GM12878 (cell line): ENCODE results near the gene LEFTY1. TPM values are rescaled to one million over a fixed set of nuclear protein-coding genes. Genes with fewer than 3 reads are reported as not detected.

Source experiments
- ASH2L ChIP-seq: fragments of 300-600, 200-600 bp; sonication (generic); IDR thresholded peaks from 2 replicates; pipeline ENCODE4 v1.6.1; 2017; ENCODE audit warnings: low read depth, mild to moderate bottlenecking, borderline replicate concordance
- ATF7 ChIP-seq: fragments of 450-650 bp; IDR thresholded peaks from 2 replicates; pipeline ENCODE4 v1.6.1; 2016; ENCODE audit warnings: low read depth, mild to moderate bottlenecking
- BACH1 ChIP-seq: fragments of 450-650 bp; IDR thresholded peaks from 2 replicates; pipeline ENCODE4 v1.6.1; 2017; ENCODE audit warnings: mild to moderate bottlenecking, borderline replicate concordance
- CBX5 ChIP-seq: sonication (generic); IDR thresholded peaks from 2 replicates; pipeline ENCODE4 v1.6.1; 2016; ENCODE audit warnings: low read depth, moderate library complexity, mild to moderate bottlenecking, inconsistent platforms
- CREM ChIP-seq: IDR thresholded peaks from 2 replicates; pipeline ENCODE4 v1.6.1; 2014; ENCODE audit warnings: antibody characterized with exemption, low read depth
- GATAD2B ChIP-seq: fragments of 450-650 bp; conservative IDR thresholded peaks from 2 replicates; pipeline ENCODE4 v1.6.1; 2017; ENCODE audit warnings: low read depth, mild to moderate bottlenecking, moderate library complexity
- IKZF1 ChIP-seq: fragments of 450-650 bp; conservative IDR thresholded peaks from 2 replicates; pipeline ENCODE4 v1.6.1; 2017; ENCODE audit warnings: antibody characterized with exemption, mild to moderate bottlenecking
- MEF2B ChIP-seq: fragments of 450-650 bp; IDR thresholded peaks from 2 replicates; pipeline ENCODE4 v1.6.1; 2018; ENCODE audit warnings: mild to moderate bottlenecking, moderate library complexity; ENCODE audit not compliant: partially characterized antibody, poor library complexity, severe bottlenecking
- MYB ChIP-seq: fragments of 150-350 bp; IDR thresholded peaks from 2 replicates; pipeline ENCODE4 v1.6.1; 2014; ENCODE audit warnings: mild to moderate bottlenecking, low read depth, low read length, borderline replicate concordance
- NRF1 ChIP-seq: conservative IDR thresholded peaks from 2 replicates; pipeline ENCODE4 v1.6.1; 2011; ENCODE audit warnings: mild to moderate bottlenecking, low read depth, low read length, improper control_type of control experiment
- PML ChIP-seq: IDR thresholded peaks from 2 replicates; pipeline ENCODE4 v1.6.1; 2012; ENCODE audit warnings: low read length, inconsistent platforms
- SRF ChIP-seq, 2 experiments: IDR thresholded peaks; 2 replicates each; pipeline ENCODE4 v1.6.1; 2011; ENCODE audit warnings: low read depth in 2 of 2, low read length in 2 of 2, mild to moderate bottlenecking in 1 of 2, moderate library complexity in 1 of 2
- polyA plus RNA-seq, 11 experiments: library from polyadenylated mRNA; depleted of rRNA in 4 of 11; unstranded in 6 of 11; stranded (reverse) in 5 of 11; fragments of >200 nt; fragmentation: Nextera tagmentation in 4 of 11; fragmentation: Illumina TruSeq in 1 of 11; extraction: Ambion mirVana in 4 of 11; extraction: Trizol in 1 of 11; gene quantifications; 1 replicate in 1 of 11; 2 replicates in 10 of 11; pipeline versions ENCODE4 v1.2.1 to v1.2.3, GENCODE V29; 2011 to 2016; ENCODE audit warnings: inconsistent platforms in 2 of 11, missing spikeins in 2 of 11, low read depth in 1 of 11
- total RNA-seq, 4 experiments: library from RNA; depleted of rRNA in 3 of 4; stranded (reverse); fragments of >200 nt in 3 of 4; fragmentation: Illumina TruSeq in 1 of 4; extraction: Trizol in 1 of 4; gene quantifications; 2 replicates each; pipeline versions ENCODE4 v1.2.1 to v1.2.3, GENCODE V29; 2013 to 2021
- TF ChIP-seq, protein P1 (sequence below): fragments of 150-350 bp; IDR thresholded peaks from 2 replicates; pipeline ENCODE4 v1.6.1; 2016; ENCODE audit warnings: low read depth, low read length
- TF ChIP-seq, protein P2 (sequence below): fragments of 450-650 bp; IDR thresholded peaks from 2 replicates; pipeline ENCODE4 v1.6.1; 2017; ENCODE audit warnings: mild to moderate bottlenecking, moderate library complexity
- TF ChIP-seq, protein P3 (sequence below): fragments of 450-650 bp; conservative IDR thresholded peaks from 2 replicates; pipeline ENCODE4 v1.6.1; 2017; ENCODE audit warnings: mild to moderate bottlenecking, moderate library complexity
- TF ChIP-seq, protein P4 (sequence below): fragments of 450-650 bp; IDR thresholded peaks from 2 replicates; pipeline ENCODE4 v1.6.1; 2018; ENCODE audit warnings: mild to moderate bottlenecking, low read depth, moderate library complexity; ENCODE audit not compliant: partially characterized antibody

The LEFTY1 gene
- total and polyA plus RNA-seq, 10 of the 15 experiments (the other 5 are each of a cell fraction or from before 2014, with no cell fraction given): 0.06 TPM; not detected in 8

DNA sequence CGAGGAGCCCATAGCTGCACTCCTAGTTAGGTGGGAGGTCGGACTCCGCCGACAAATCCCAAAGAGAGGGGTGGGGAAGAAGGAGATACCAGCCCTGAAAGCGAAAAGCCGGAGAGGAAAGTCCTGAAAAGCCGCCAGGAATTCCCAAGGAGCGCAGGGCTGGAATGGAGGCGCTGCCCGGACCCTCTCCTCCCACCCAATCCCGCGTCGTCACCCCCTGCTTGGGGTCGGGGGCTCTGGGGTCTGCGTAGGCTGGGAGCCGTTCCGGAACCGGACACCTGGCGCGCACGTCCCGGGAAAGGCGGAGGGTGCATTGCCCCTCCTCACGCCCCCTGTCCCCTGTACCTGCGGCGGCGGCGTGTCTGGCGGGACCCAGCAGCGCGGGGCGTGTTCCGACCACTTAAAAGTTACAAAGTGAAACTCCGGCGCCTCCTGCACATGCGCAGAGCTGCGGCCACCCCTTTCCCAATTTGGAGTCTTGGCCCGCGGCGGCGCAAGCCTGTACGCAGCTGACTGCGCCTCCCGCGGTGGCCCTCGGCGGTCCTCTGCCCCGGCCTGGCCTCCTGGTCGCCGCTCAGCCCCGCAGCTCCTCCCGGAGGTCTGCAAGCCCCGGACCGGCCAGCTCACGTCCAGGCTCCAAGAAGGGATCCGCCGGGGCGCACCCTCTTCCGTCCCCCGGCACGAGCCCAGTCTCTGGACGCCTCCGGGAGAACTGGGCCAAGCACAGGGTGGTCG lies 6.8 kb downstream of the LEFTY1 start, which contains the start of gene TMEM63A (continued):
- TF ChIP-seq, protein P1, sequence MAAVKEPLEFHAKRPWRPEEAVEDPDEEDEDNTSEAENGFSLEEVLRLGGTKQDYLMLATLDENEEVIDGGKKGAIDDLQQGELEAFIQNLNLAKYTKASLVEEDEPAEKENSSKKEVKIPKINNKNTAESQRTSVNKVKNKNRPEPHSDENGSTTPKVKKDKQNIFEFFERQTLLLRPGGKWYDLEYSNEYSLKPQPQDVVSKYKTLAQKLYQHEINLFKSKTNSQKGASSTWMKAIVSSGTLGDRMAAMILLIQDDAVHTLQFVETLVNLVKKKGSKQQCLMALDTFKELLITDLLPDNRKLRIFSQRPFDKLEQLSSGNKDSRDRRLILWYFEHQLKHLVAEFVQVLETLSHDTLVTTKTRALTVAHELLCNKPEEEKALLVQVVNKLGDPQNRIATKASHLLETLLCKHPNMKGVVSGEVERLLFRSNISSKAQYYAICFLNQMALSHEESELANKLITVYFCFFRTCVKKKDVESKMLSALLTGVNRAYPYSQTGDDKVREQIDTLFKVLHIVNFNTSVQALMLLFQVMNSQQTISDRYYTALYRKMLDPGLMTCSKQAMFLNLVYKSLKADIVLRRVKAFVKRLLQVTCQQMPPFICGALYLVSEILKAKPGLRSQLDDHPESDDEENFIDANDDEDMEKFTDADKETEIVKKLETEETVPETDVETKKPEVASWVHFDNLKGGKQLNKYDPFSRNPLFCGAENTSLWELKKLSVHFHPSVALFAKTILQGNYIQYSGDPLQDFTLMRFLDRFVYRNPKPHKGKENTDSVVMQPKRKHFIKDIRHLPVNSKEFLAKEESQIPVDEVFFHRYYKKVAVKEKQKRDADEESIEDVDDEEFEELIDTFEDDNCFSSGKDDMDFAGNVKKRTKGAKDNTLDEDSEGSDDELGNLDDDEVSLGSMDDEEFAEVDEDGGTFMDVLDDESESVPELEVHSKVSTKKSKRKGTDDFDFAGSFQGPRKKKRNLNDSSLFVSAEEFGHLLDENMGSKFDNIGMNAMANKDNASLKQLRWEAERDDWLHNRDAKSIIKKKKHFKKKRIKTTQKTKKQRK: no peak
- TF ChIP-seq MYB: no peak
- TF ChIP-seq ATF7: no peak
- TF ChIP-seq, protein P2, sequence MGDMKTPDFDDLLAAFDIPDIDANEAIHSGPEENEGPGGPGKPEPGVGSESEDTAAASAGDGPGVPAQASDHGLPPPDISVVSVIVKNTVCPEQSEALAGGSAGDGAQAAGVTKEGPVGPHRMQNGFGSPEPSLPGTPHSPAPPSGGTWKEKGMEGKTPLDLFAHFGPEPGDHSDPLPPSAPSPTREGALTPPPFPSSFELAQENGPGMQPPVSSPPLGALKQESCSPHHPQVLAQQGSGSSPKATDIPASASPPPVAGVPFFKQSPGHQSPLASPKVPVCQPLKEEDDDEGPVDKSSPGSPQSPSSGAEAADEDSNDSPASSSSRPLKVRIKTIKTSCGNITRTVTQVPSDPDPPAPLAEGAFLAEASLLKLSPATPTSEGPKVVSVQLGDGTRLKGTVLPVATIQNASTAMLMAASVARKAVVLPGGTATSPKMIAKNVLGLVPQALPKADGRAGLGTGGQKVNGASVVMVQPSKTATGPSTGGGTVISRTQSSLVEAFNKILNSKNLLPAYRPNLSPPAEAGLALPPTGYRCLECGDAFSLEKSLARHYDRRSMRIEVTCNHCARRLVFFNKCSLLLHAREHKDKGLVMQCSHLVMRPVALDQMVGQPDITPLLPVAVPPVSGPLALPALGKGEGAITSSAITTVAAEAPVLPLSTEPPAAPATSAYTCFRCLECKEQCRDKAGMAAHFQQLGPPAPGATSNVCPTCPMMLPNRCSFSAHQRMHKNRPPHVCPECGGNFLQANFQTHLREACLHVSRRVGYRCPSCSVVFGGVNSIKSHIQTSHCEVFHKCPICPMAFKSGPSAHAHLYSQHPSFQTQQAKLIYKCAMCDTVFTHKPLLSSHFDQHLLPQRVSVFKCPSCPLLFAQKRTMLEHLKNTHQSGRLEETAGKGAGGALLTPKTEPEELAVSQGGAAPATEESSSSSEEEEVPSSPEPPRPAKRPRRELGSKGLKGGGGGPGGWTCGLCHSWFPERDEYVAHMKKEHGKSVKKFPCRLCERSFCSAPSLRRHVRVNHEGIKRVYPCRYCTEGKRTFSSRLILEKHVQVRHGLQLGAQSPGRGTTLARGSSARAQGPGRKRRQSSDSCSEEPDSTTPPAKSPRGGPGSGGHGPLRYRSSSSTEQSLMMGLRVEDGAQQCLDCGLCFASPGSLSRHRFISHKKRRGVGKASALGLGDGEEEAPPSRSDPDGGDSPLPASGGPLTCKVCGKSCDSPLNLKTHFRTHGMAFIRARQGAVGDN: peak; percentile 55
- 0 out of 2 replicates have a peak, but pooled peaks have one; percentile 67 for TF ChIP-seq GATAD2B
- TF ChIP-seq, protein P3, sequence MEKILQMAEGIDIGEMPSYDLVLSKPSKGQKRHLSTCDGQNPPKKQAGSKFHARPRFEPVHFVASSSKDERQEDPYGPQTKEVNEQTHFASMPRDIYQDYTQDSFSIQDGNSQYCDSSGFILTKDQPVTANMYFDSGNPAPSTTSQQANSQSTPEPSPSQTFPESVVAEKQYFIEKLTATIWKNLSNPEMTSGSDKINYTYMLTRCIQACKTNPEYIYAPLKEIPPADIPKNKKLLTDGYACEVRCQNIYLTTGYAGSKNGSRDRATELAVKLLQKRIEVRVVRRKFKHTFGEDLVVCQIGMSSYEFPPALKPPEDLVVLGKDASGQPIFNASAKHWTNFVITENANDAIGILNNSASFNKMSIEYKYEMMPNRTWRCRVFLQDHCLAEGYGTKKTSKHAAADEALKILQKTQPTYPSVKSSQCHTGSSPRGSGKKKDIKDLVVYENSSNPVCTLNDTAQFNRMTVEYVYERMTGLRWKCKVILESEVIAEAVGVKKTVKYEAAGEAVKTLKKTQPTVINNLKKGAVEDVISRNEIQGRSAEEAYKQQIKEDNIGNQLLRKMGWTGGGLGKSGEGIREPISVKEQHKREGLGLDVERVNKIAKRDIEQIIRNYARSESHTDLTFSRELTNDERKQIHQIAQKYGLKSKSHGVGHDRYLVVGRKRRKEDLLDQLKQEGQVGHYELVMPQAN: 0 out of 2 replicates have a peak, but pooled peaks have one; percentile 35
- TF ChIP-seq PML: no peak
- TF ChIP-seq MEF2B: no peak
- no peak for TF ChIP-seq CBX5
- TF ChIP-seq, protein P4, sequence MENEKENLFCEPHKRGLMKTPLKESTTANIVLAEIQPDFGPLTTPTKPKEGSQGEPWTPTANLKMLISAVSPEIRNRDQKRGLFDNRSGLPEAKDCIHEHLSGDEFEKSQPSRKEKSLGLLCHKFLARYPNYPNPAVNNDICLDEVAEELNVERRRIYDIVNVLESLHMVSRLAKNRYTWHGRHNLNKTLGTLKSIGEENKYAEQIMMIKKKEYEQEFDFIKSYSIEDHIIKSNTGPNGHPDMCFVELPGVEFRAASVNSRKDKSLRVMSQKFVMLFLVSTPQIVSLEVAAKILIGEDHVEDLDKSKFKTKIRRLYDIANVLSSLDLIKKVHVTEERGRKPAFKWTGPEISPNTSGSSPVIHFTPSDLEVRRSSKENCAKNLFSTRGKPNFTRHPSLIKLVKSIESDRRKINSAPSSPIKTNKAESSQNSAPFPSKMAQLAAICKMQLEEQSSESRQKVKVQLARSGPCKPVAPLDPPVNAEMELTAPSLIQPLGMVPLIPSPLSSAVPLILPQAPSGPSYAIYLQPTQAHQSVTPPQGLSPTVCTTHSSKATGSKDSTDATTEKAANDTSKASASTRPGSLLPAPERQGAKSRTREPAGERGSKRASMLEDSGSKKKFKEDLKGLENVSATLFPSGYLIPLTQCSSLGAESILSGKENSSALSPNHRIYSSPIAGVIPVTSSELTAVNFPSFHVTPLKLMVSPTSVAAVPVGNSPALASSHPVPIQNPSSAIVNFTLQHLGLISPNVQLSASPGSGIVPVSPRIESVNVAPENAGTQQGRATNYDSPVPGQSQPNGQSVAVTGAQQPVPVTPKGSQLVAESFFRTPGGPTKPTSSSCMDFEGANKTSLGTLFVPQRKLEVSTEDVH: no peak
- TF ChIP-seq SRF (IDR thresholded peaks at IDR 0.05; ENCODE audit: low read depth in 2 of 2, low read length in 2 of 2): peak; percentile 53 to 67; a peak in 3 of 4 replicates
- TF ChIP-seq NRF1: peak; percentile 88
- TF ChIP-seq IKZF1: peak; percentile 87
- TF ChIP-seq BACH1: peak; percentile 21; the same call in 1 of the 2 replicates
- TF ChIP-seq ASH2L: peak; percentile 78
- TF ChIP-seq CREM: 0 out of 2 replicates have a peak, but pooled peaks have one; percentile 31
